ENCODE results near the gene DKK3. TPM values are rescaled to one million over a fixed set of nuclear protein-coding genes. Genes with fewer than 3 reads are reported as not detected.

The DKK3 gene
- polyA plus RNA-seq, 2 of the 4 experiments (the other 2 are of a cell fraction), result 18.4 to 20.8 TPM

- Histone ChIP-seq H3K4me3 (no peak overlapping the region), H3K4me1 (peaks cover 60% of the 10 kb centered on the region), H3K27ac (peak overlapping the region in 1 of 2 experiments; percentile 93; a peak in 3 of 6 replicates), H3K9me3 (no peaks in the 10 kb centered on the region), H3K4me2 (peak overlapping the region; percentile 37; the same call in 2 of the 3 replicates)
- TF ChIP-seq FOSB (CRISPR knock-in tag; IDR thresholded peaks at IDR 0.05), result no peak
- no peak for TF ChIP-seq ATOH8 (CRISPR knock-in tag; IDR thresholded peaks at IDR 0.05; ENCODE audit: low read depth)
- no peak for TF ChIP-seq MAX (IDR thresholded peaks at IDR 0.05)
- no peak for TF ChIP-seq ZC3H11A (IDR thresholded peaks at IDR 0.05)
- no peak for TF ChIP-seq EP300 (IDR thresholded peaks at IDR 0.05)
- TF ChIP-seq CBX2 (IDR thresholded peaks at IDR 0.05; ENCODE audit: borderline replicate concordance, low read depth), result no peak
- TF ChIP-seq REST (IDR thresholded peaks at IDR 0.05), result no peak
- CTCF ChIA-PET, result interaction anchor here (1.8 to 10.9 kb wide), 4 partner anchors 8 to 62 kb away, joined by 3 to 98 read pairs (median 7); no protein-coding TSS in a partner anchor
- POLR2A ChIA-PET, result no interaction called here
- 91% methylated on average over 5 of the region's 10 CpGs for WGBS (ENCODE audit: missing lambda C conversion rate)
- FAIRE-seq, result no peak
- ATAC-seq, result no peak
- DNase-seq (ENCODE audit: low read depth in 1 of 2, low spot score in 1 of 2), result no peak
These were observed 26.0 kb downstream of the DKK3 start for GRCh38 chr11:11982461-11982860.

- TF ChIP-seq KDM5A (IDR thresholded peaks at IDR 0.05), result no peak
- no peak for TF ChIP-seq CTCF (IDR thresholded peaks at IDR 0.05)
- no peak for TF ChIP-seq USF2 (IDR thresholded peaks at IDR 0.05)
- TF ChIP-seq HOXB13 (CRISPR knock-in tag; IDR thresholded peaks at IDR 0.05; ENCODE audit: low read depth), result no peak
- no peak for TF ChIP-seq CHD2 (IDR thresholded peaks at IDR 0.05; ENCODE audit: low read length, partially characterized antibody)
- TF ChIP-seq E2F6 (IDR thresholded peaks at IDR 0.05; ENCODE audit: borderline replicate concordance, low read depth), result no peak
- no peak for TF ChIP-seq RARB (CRISPR knock-in tag; IDR thresholded peaks at IDR 0.05)
- no peak for TF ChIP-seq ZNF302 (CRISPR knock-in tag; IDR thresholded peaks at IDR 0.05)
- TF ChIP-seq NPAS2 (CRISPR knock-in tag; IDR thresholded peaks at IDR 0.05; ENCODE audit: borderline replicate concordance), result no peak
- TF ChIP-seq PHF8 (IDR thresholded peaks at IDR 0.05; ENCODE audit: borderline replicate concordance, low read depth), result no peak
- TF ChIP-seq SREBF2 (IDR thresholded peaks at IDR 0.05), result no peak
- TF ChIP-seq NR3C1 (IDR thresholded peaks at IDR 0.05), result no peak
- TF ChIP-seq ELK1 (IDR thresholded peaks at IDR 0.05; ENCODE audit: low read depth, low read length), result no peak
- TF ChIP-seq JUNB (IDR thresholded peaks at IDR 0.05), result no peak
- no peak for TF ChIP-seq FOSB (CRISPR knock-in tag; IDR thresholded peaks at IDR 0.05)
- no peak for TF ChIP-seq EHMT2 (IDR thresholded peaks at IDR 0.05; ENCODE audit: low read depth)
- no peak for TF ChIP-seq EP300 (IDR thresholded peaks at IDR 0.05)
- TF ChIP-seq RAD21 (conservative IDR thresholded peaks at IDR 0.05 in 1 of 2, IDR thresholded peaks at IDR 0.05 in 1 of 2), result no peak
- no peak for TF ChIP-seq BCL3 (IDR thresholded peaks at IDR 0.05)
- Histone ChIP-seq H3K27ac (peak overlapping the region in 1 of 2 experiments; percentile 93; a peak in 2 of 6 replicates), H3K4me2 (no peak overlapping the region), H3K4me1 (peaks cover 61% of the 10 kb centered on the region), H3K4me3 (no peak overlapping the region), H3K9me3 (no peaks in the 10 kb centered on the region)
- ATAC-seq (no peak), FAIRE-seq (no peak), DNase-seq (ENCODE audit: low read depth in 1 of 2, low spot score in 1 of 2) (no peak)
- 89% methylated on average over 5 of the region's 6 CpGs for WGBS (ENCODE audit: missing lambda C conversion rate)
- POLR2A ChIA-PET, result no interaction called here
- CTCF ChIA-PET, result interaction anchor here (1.6 to 10.9 kb wide), 4 partner anchors 8 to 62 kb away, joined by 3 to 98 read pairs (median 7); no protein-coding TSS in a partner anchor
These were observed 26.6 kb downstream of the DKK3 start for GRCh38 chr11:11981840-11982239.

All from A549 (cell line).